Panc1 (cell line): Measurements from ENCODE around the gene CORO2B. TPM values are rescaled to one million over a fixed set of nuclear protein-coding genes. Genes with fewer than 3 reads are reported as not detected.

Source experiments
- ATAC-seq: fragments of 200-7000 bp; cut with Tn5 transposase; 2 replicates; pipeline ENCODE4 v1.9.1; 2020; ENCODE audit warnings: mild to moderate bottlenecking, moderate library complexity
- BruUV-seq: library from RNA; stranded (reverse); fragments of 400-500 nt; replicated peaks from 2 replicates; lab custom pipeline; 2021; lab: Mats Ljungman, UMichigan
- CTCF ChIA-PET: fragments of 300-600 bp; sonication (Branson Sonifier 250); formaldehyde crosslinking; loops from one replicate; lab custom pipeline; 2022; ENCODE audit warnings: antibody characterized with exemption; lab: Charles Lee
- POLR2A ChIA-PET: fragments of 300-600 bp; sonication (Branson Sonifier 250); formaldehyde crosslinking; loops from one replicate; lab custom pipeline; 2022; ENCODE audit warnings: antibody characterized with exemption; lab: Charles Lee
- DNase-seq: peaks from one replicate; pipeline ENCODE4 v3.0.0-alpha.2; 2010; ENCODE audit warnings: low read depth, low spot score
- H3K27ac ChIP-seq: 2 replicates; pipeline ENCODE4 v1.5.1; 2011; ENCODE audit warnings: mild to moderate bottlenecking, low read length, inconsistent platforms
- H3K27me3 ChIP-seq: fragments of 200-500 bp; sonication (Bioruptor generic); 2 replicates; pipeline ENCODE4 v1.6.0; 2014; ENCODE audit warnings: low read length, inconsistent platforms; ENCODE audit not compliant: control insufficient read depth, insufficient read depth
- H3K36me3 ChIP-seq: fragments of 200-500 bp; sonication (Bioruptor generic); 2 replicates; pipeline ENCODE4 v1.5.1; 2014; ENCODE audit warnings: inconsistent platforms, mild to moderate bottlenecking, low read length, moderate library complexity; ENCODE audit not compliant: control insufficient read depth, insufficient read depth
- H3K4me1 ChIP-seq: 2 replicates; pipeline ENCODE4 v1.5.1; 2011; ENCODE audit warnings: inconsistent platforms, mild to moderate bottlenecking, low read length, moderate library complexity; ENCODE audit not compliant: control insufficient read depth, insufficient read depth
- H3K4me3 ChIP-seq, 2 experiments: 2 replicates each; pipeline ENCODE4 v1.5.1; 2011 to 2012; ENCODE audit warnings: low read depth in 2 of 2, low read length in 2 of 2, mild to moderate bottlenecking in 2 of 2, inconsistent platforms in 1 of 2, moderate library complexity in 1 of 2
- H3K9me3 ChIP-seq: fragments of 200-500 bp; sonication (Bioruptor generic); 2 replicates; pipeline ENCODE4 v1.5.1; 2014; ENCODE audit warnings: low read depth, mild to moderate bottlenecking, inconsistent platforms, low read length, moderate library complexity; ENCODE audit not compliant: control insufficient read depth, insufficient read depth
- CTCF ChIP-seq: fragments of 450-650 bp; IDR thresholded peaks from 2 replicates; pipeline ENCODE4 v1.5.1; 2017; ENCODE audit warnings: mild to moderate bottlenecking
- POLR2AphosphoS5 ChIP-seq: IDR thresholded peaks from 2 replicates; pipeline ENCODE4 v1.6.1; 2012; ENCODE audit warnings: mild to moderate bottlenecking, low read depth, low read length, moderate library complexity
- REST ChIP-seq, 2 experiments: IDR thresholded peaks; 2 replicates each; pipeline ENCODE4 v1.6.1; 2011 to 2012; ENCODE audit warnings: low read depth in 2 of 2, control low read depth in 1 of 2, low read length in 1 of 2, mild to moderate bottlenecking in 1 of 2, moderate library complexity in 1 of 2; ENCODE audit not compliant: insufficient read depth in 1 of 2
- SIN3A ChIP-seq: IDR thresholded peaks from 2 replicates; pipeline ENCODE4 v1.6.1; 2012; ENCODE audit warnings: low read depth, mild to moderate bottlenecking, low read length, moderate library complexity, borderline replicate concordance; ENCODE audit not compliant: insufficient read depth
- TCF7L2 ChIP-seq: IDR thresholded peaks from 2 replicates; pipeline ENCODE4 v1.6.1; 2011; ENCODE audit warnings: mild to moderate bottlenecking, low read depth, low read length, inconsistent platforms
- in situ Hi-C: cut with HindIII; loops from 2 replicates; pipeline ENCODE4 v1.10.0; 2016; ENCODE audit warnings: low sequenced_read_pairs, low pct_unique_long_range_greater_than_20kb
- intact Hi-C: fragments of 100-400 bp; cut with micrococcal nuclease; formaldehyde crosslinking; loops from one replicate; pipeline ENCODE4 v1.10.0; 2022; ENCODE audit not compliant: unreplicated experiment
- total RNA-seq: library from RNA; stranded (reverse); gene quantifications from one replicate; pipeline ENCODE4 v1.2.1, GENCODE V29; 2021; ENCODE audit not compliant: unreplicated experiment

Gene CORO2B
- total RNA-seq, 1 experiment from 2014 or later: 0.36 TPM

DNA sequence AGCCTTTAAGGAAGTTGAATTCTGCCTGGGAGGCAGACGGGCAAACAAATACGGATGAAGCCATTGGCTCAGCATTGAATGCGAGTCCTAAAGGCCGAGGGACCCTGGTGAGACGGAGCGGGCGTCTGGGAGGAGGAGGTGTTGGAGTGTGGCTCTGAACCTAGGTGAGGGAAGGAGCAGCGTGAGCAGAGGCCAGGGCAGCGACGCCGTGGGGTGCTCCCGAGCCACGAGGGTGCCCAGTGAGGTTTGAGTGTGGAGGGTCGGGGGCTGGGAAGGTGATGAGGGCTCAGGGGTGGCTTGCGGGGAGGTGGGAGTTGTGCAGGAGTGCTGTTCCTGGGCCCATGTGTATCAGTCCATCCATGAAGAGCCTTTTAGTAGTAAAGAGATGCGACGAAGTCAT, 17.0 kb downstream of the CORO2B start:
- CTCF ChIA-PET: no interaction called here
- ATAC-seq: no peak

GRCh38 chr15:68596691-68597090, 17.9 kb downstream of the CORO2B start:
- ATAC-seq: no peak
- Histone ChIP-seq H3K36me3 (no peaks in the 10 kb centered on the region), H3K27me3 (no peaks in the 10 kb centered on the region), H3K9me3 (no peaks in the 10 kb centered on the region), H3K27ac (no peak overlapping the region), H3K4me3 (no peak overlapping the region), H3K4me1 (no peaks in the 10 kb centered on the region)
- intact Hi-C loops: no loop called here
- POLR2A ChIA-PET: no interaction called here
- no TSS peak for BruUV-seq
- in situ Hi-C loops: no loop called here
- TF ChIP-seq CTCF: no peak
- no peak for TF ChIP-seq SIN3A
- DNase-seq: no peak
- CTCF ChIA-PET: no interaction called here

More for the DNA sequence above, 17.0 kb downstream of the CORO2B start:
- in situ Hi-C loops: no loop called here
- POLR2A ChIA-PET: no interaction called here
- no peaks in the 10 kb centered on the region for H3K27me3 ChIP-seq
- intact Hi-C loops: no loop called here
- DNase-seq: no peak
- H3K4me3 ChIP-seq: no peak overlapping the region
- no peak overlapping the region for H3K27ac ChIP-seq
- TF ChIP-seq POLR2AphosphoS5 (no peak), TCF7L2 (no peak), REST (IDR thresholded peaks at IDR 0.05; ENCODE audit: insufficient read depth in 1 of 2, low read depth in 2 of 2, low read length in 1 of 2) (no peak), SIN3A (no peak), CTCF (no peak)
- BruUV-seq: no TSS peak
- H3K36me3 ChIP-seq: no peaks in the 10 kb centered on the region
- no peaks in the 10 kb centered on the region for H3K9me3 ChIP-seq
- H3K4me1 ChIP-seq: no peaks in the 10 kb centered on the region

DNA sequence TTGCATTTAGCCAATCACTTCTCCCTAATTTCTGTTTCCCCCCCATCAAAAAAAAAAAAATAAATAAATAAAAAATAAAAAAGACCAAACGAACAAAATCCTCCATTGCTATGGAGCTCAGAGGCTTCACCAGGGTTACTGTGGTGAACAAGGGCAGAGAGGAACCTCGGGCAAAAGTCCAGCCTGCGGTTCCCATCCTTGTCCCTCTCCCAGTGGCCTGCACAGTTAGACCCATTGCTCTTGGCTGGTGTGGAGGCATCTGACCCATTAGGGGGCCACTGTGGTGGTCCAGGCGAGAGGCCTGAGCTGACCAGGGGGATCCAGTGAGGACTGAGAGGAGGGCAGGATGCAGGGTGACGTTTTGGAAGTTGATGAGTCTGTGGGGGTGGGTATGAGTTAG, 18.8 kb downstream of the CORO2B start:
- no peaks in the 10 kb centered on the region for H3K9me3 ChIP-seq
- TF ChIP-seq SIN3A (no peak), REST (IDR thresholded peaks at IDR 0.05; ENCODE audit: insufficient read depth in 1 of 2, low read depth in 2 of 2, low read length in 1 of 2) (no peak), CTCF (no peak), POLR2AphosphoS5 (no peak), TCF7L2 (no peak)
- ATAC-seq (no peak), DNase-seq (no peak)
- H3K4me3 ChIP-seq: no peak overlapping the region
- H3K27ac ChIP-seq: no peak overlapping the region
- BruUV-seq: no TSS peak
- no peaks in the 10 kb centered on the region for H3K4me1 ChIP-seq
- intact Hi-C loops (no loop called here), in situ Hi-C loops (no loop called here)
- H3K27me3 ChIP-seq: no peaks in the 10 kb centered on the region
- H3K36me3 ChIP-seq: no peaks in the 10 kb centered on the region
- ChIA-PET POLR2A (interaction anchor here (0.7 kb wide), 1 partner anchor 321 kb away, joined by 5 read pairs; no protein-coding TSS in a partner anchor), CTCF (no interaction called here)
